VCaP (cell line): ENCODE data around the gene RDH14.

Source experiments
- H3K27ac ChIP-seq: fragments of 450-650 bp; 2 replicates; pipeline ENCODE4 v1.5.1; 2017
- CTCF ChIP-seq: fragments of 450-650 bp; conservative IDR thresholded peaks from 2 replicates; pipeline ENCODE4 v1.5.1; 2017; ENCODE audit warnings: mild to moderate bottlenecking, moderate library complexity

RDH14 gene

GRCh38 chr2:18514526-18515461 lies 45.7 kb downstream of the RDH14 start:
- TF ChIP-seq CTCF, result no peak
- no peak overlapping the region for H3K27ac ChIP-seq

GRCh38 chr2:18510775-18511174 lies 49.7 kb downstream of the RDH14 start:
- no peak overlapping the region for H3K27ac ChIP-seq
- no peak for TF ChIP-seq CTCF

GRCh38 chr2:18506883-18507509 lies 53.5 kb downstream of the RDH14 start:
- no peak for TF ChIP-seq CTCF
- H3K27ac ChIP-seq, result no peak overlapping the region

- no peak overlapping the region for H3K27ac ChIP-seq
- TF ChIP-seq CTCF, result no peak
These were observed 54.6 kb downstream of the RDH14 start for GRCh38 chr2:18505703-18506341.
